PFSK-1 (cell line): ENCODE results near the gene KLRC1.

Source experiments
- FOXP2 ChIP-seq: optimal IDR thresholded peaks from 2 replicates; pipeline ENCODE3; 2011; ENCODE audit warnings: borderline replicate concordance, control low read depth, inconsistent platforms; ENCODE audit not compliant: insufficient read depth; ENCODE audit errors: extremely low read length, extremely low read depth
- POLR2AphosphoS5 ChIP-seq: IDR thresholded peaks from 2 replicates; pipeline ENCODE4 v1.6.1; 2012; ENCODE audit warnings: low read depth, mild to moderate bottlenecking, control low read depth, low read length, moderate library complexity
- REST ChIP-seq, 2 experiments: IDR thresholded peaks; 2 replicates each; pipeline versions ENCODE4 v1.6.1 to v1.8.0; 2011 to 2012; ENCODE audit warnings: low read depth in 2 of 2, low read length in 2 of 2, control low read depth in 1 of 2, inconsistent platforms in 1 of 2, mild to moderate bottlenecking in 1 of 2, moderate library complexity in 1 of 2; ENCODE audit not compliant: insufficient read depth in 1 of 2
- SIN3A ChIP-seq: IDR thresholded peaks from 2 replicates; pipeline ENCODE4 v1.6.1; 2012; ENCODE audit warnings: mild to moderate bottlenecking, low read length, moderate library complexity, borderline replicate concordance; ENCODE audit not compliant: insufficient read depth
- TAF1 ChIP-seq: IDR thresholded peaks from 2 replicates; pipeline ENCODE4 v1.6.1; 2012; ENCODE audit warnings: low read length, control low read depth, borderline replicate concordance; ENCODE audit not compliant: insufficient read depth

The KLRC1 gene

DNA sequence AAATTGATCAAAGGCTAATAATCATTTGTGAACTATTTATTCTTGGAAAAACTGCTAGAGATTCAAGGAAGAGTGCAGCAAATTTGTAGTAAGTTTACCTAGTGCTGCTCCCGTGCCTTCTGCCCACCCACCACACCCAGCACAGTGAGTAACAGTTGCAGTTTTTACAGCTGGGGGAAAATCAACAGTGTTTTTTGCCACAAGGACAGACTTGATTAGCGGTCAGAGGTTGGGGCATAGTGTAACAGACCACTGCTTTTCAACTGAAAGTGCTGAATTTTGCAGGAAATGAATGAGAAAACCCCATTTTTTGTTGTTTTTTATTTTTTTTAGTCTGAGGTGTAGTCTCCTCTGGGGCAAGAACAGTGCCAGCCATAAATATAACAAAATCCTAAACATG, 55.9 kb downstream of the KLRC1 start:
- TF ChIP-seq REST (IDR thresholded peaks at IDR 0.05; ENCODE audit: insufficient read depth in 1 of 2, low read depth in 2 of 2, low read length in 2 of 2) (no peak), SIN3A (no peak), TAF1 (no peak), FOXP2 (no peak), POLR2AphosphoS5 (no peak)
